NOMO-1 treated with dmso at 0.1 percent for 144 hours (cell line): Measurements from ENCODE around the gene OGFOD1.

Experiments used
- DNase-seq: peaks from one replicate; lab custom pipeline; 2025; ENCODE audit not compliant: unreplicated experiment; lab: John Stamatoyannopoulos, UW

Gene OGFOD1

DNA sequence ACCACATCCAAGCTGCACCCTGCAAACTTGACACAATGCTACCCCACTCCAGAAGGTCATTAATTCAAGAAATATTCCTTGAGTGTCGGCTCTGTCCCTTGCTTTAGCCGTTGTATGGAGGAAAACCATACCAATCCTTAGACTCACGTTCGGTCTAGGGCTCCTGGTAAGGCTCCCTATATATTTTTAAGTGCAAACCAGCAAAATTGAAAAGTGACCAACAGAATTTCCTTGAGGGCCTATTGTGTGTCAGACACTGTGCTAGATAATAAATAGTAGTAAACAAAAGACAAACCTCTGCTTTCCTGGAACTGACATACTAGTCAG lies 68.9 kb downstream of the OGFOD1 start:
- DNase-seq, result no peak

DNA sequence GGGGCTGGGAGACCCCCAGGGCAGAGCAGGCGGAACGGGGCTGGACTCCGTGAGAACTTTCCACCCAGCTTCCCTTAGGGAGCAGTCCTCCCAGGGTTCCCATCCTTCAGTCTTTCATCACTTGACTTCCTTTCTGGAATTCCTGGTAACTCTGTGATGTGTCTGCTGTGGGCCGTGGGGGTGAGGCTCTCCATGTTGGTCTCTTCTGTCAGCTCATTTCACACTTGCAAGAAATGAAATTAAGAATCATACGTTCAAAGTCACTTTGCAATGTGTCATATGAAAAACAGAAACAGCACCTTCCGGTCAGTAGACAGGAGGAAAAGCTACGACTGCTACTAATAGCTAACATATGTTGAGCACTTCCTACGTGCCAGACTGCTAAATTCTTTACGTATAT lies 73.9 kb downstream of the OGFOD1 start:
- no peak for DNase-seq
